Neural crest cell (in vitro differentiated cells): ENCODE measurements around the gene DIPK1A. TPM values are rescaled to one million over a fixed set of nuclear protein-coding genes. Genes with fewer than 3 reads are reported as not detected.

Experiments
- DNase-seq: peaks from one replicate; pipeline ENCODE4 v3.0.0; 2021; ENCODE audit warnings: low read depth, mixed read lengths, low spot score
- H3K27ac Mint-ChIP-seq: one replicate; pipeline ENCODE4 v1.8.0; 2021; ENCODE audit warnings: mild to moderate bottlenecking, mixed read lengths; ENCODE audit not compliant: unreplicated experiment
- H3K27me3 Mint-ChIP-seq: 2 replicates; pipeline ENCODE4 v1.8.0; 2021; ENCODE audit warnings: low read depth, mild to moderate bottlenecking, mixed read lengths
- H3K36me3 Mint-ChIP-seq: 2 replicates; pipeline ENCODE4 v1.8.0; 2021; ENCODE audit warnings: low read depth, mild to moderate bottlenecking, mixed read lengths
- H3K4me1 Mint-ChIP-seq: 2 replicates; pipeline ENCODE4 v1.8.0; 2021; ENCODE audit warnings: mixed read lengths
- H3K4me3 Mint-ChIP-seq: one replicate; pipeline ENCODE4 v1.8.0; 2021; ENCODE audit warnings: mild to moderate bottlenecking, mixed read lengths
- H3K9me3 Mint-ChIP-seq: 2 replicates; pipeline ENCODE4 v1.8.0; 2021; ENCODE audit warnings: mixed read lengths
- CTCF ChIP-seq: fragments of 200-600 bp; sonication (generic); conservative IDR thresholded peaks from 2 replicates; pipeline ENCODE4 v1.5.0; 2021; ENCODE audit warnings: antibody characterized with exemption, mild to moderate bottlenecking
- total RNA-seq: library from RNA; stranded (reverse); gene quantifications from 2 replicates; pipeline ENCODE4 v1.2.1, GENCODE V29; 2021

DIPK1A gene
- total RNA-seq, 1 donor from 2014 or later, result 2.3 TPM

GRCh38 chr1:92858564-92859399 lies 102.5 kb downstream of the DIPK1A start:
- DNase-seq, result peak; percentile 36
- TF ChIP-seq CTCF, result peak; percentile 99
- H3K9me3 Mint-ChIP-seq, result no peaks in the 10 kb centered on the region
- no peak overlapping the region for H3K4me3 Mint-ChIP-seq
- no peaks in the 10 kb centered on the region for H3K36me3 Mint-ChIP-seq
- H3K4me1 Mint-ChIP-seq, result no peaks in the 10 kb centered on the region
- peaks cover 3% of the 10 kb centered on the region for H3K27me3 Mint-ChIP-seq
- no peak overlapping the region for H3K27ac Mint-ChIP-seq

GRCh38 chr1:92857817-92858216 lies 103.4 kb downstream of the DIPK1A start:
- Mint-ChIP-seq H3K9me3 (no peaks in the 10 kb centered on the region), H3K4me1 (no peaks in the 10 kb centered on the region), H3K4me3 (no peak overlapping the region), H3K27me3 (peaks cover 3% of the 10 kb centered on the region), H3K36me3 (no peaks in the 10 kb centered on the region), H3K27ac (no peak overlapping the region)
- DNase-seq, result no peak
- no peak for TF ChIP-seq CTCF

- peaks cover 3% of the 10 kb centered on the region for H3K27me3 Mint-ChIP-seq
- no peak for TF ChIP-seq CTCF
- no peaks in the 10 kb centered on the region for H3K4me1 Mint-ChIP-seq
- no peak overlapping the region for H3K4me3 Mint-ChIP-seq
- no peak overlapping the region for H3K27ac Mint-ChIP-seq
- no peak for DNase-seq
- H3K9me3 Mint-ChIP-seq, result no peaks in the 10 kb centered on the region
- no peaks in the 10 kb centered on the region for H3K36me3 Mint-ChIP-seq
These were observed 106.0 kb downstream of the DIPK1A start for GRCh38 chr1:92855236-92855635.

- no peak overlapping the region for H3K27ac Mint-ChIP-seq
- peaks cover 3% of the 10 kb centered on the region for H3K27me3 Mint-ChIP-seq
- H3K9me3 Mint-ChIP-seq, result no peaks in the 10 kb centered on the region
- no peaks in the 10 kb centered on the region for H3K36me3 Mint-ChIP-seq
- no peaks in the 10 kb centered on the region for H3K4me1 Mint-ChIP-seq
- no peak for TF ChIP-seq CTCF
- no peak overlapping the region for H3K4me3 Mint-ChIP-seq
- DNase-seq, result no peak
These were observed 107.0 kb downstream of the DIPK1A start for GRCh38 chr1:92854101-92854785.

- Mint-ChIP-seq H3K27me3 (peaks cover 3% of the 10 kb centered on the region), H3K9me3 (no peaks in the 10 kb centered on the region), H3K4me3 (no peak overlapping the region), H3K36me3 (no peaks in the 10 kb centered on the region), H3K27ac (no peak overlapping the region), H3K4me1 (no peaks in the 10 kb centered on the region)
- no peak for TF ChIP-seq CTCF
- no peak for DNase-seq
These were observed 108.0 kb downstream of the DIPK1A start for GRCh38 chr1:92853299-92853698.
